HG03159 (cell line): ENCODE results near the gene SYVN1.

Source experiments
- ATAC-seq: cut with Tn5 transposase; IDR thresholded peaks from one replicate; pipeline ENCODE4 v1.9.1; 2021; ENCODE audit warnings: mild to moderate bottlenecking, moderate library complexity; ENCODE audit not compliant: unreplicated experiment

SYVN1 gene

GRCh38 chr11:65114538-65115171 lies 19.7 kb downstream of the SYVN1 start:
- ATAC-seq = no peak

- no peak for ATAC-seq
Measured at GRCh38 chr11:65113839-65114238, 20.5 kb downstream of the SYVN1 start.

DNA sequence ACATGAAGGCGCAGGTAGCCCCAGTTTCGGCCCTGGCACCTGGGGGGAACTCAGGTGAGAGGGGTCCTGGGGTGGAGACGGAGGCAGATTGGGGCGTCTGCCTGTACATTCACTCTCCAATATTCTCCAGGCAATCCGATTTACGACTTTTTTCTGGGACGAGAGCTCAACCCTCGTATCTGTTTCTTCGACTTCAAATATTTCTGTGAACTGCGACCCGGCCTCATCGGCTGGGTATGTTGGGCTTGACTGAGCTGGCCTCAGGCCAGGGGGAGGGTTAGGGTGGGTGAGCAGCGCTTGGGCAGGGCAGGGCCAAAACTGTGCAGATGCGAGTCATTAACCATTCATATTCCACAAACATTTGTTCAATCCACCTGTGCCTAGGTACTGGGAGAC lies 21.0 kb downstream of the SYVN1 start:
- no peak for ATAC-seq

DNA sequence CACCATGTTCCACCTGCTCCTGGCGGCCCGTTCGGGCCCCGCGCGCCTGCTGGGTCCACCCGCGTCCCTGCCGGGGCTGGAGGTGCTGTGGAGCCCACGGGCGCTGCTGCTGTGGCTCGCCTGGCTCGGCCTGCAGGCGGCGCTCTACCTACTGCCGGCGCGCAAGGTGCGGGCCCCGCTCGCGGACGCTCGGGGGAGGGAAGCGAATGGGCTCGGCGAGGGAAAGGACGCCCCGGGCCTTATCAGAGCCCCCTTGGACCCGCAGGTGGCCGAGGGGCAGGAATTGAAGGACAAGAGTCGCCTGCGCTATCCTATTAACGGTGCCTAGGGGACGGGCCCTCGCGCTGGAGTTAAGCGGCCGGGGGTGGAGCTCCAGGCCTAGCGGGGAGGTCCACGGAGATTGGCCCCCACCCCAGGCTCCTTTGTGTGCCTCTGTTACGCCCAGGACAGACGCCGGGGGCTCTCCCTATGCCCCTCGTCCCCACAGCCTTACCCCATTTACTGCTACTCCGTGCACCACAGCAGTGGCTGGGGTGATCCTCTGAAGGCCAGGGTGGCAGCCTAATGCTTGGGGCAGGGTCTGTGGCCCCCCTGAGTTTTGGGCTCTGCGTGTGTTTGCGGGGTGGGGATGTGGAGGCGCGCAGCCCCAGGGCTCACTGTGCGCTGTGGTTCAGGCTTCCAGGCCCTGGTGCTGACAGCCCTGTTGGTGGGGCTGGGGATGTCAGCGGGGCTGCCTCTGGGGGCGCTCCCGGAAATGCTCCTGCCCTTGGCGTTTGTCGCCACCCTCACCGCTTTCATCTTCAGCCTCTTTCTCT lies 21.6 kb downstream of the SYVN1 start:
- no peak for ATAC-seq

GRCh38 chr11:65111744-65112545 lies 22.4 kb downstream of the SYVN1 start, which contains the start of gene TM7SF2:
Gene TM7SF2, plus strand, starts transcription at chr11:65111872. Its CDS starts 144 bp downstream, at chr11:65112016.
- peak; percentile 62 for ATAC-seq

DNA sequence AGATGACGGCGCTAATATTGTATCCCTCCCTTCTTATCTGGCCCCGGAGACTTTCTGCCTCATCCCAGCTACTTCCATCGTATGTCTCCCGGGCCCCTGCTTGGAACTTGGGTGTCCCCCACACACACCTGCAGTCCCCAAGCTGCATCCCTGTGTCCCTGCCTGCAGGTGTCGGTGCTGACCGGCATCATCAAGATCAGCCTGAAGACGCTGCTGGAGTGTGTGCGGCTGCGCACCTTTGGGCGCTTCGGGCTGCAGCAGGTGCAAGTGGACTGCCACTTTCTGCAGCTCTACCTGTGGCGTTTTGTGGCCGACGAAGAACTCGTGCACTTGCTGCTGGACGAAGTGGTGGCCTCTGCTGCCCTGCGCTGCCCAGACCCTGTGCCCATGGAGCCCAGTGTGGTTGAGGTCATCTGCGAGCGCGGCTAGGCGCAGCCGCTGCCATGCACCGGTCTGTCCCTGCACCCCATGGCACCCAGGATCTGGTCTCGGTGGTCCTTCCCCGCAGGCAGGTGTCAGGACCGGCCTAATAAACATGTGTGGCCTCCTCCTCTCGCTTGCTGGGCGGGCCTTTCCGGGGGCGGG lies 23.1 kb downstream of the SYVN1 start:
- ATAC-seq = no peak

GRCh38 chr11:65110354-65110861 lies 23.9 kb downstream of the SYVN1 start:
- no peak for ATAC-seq

DNA sequence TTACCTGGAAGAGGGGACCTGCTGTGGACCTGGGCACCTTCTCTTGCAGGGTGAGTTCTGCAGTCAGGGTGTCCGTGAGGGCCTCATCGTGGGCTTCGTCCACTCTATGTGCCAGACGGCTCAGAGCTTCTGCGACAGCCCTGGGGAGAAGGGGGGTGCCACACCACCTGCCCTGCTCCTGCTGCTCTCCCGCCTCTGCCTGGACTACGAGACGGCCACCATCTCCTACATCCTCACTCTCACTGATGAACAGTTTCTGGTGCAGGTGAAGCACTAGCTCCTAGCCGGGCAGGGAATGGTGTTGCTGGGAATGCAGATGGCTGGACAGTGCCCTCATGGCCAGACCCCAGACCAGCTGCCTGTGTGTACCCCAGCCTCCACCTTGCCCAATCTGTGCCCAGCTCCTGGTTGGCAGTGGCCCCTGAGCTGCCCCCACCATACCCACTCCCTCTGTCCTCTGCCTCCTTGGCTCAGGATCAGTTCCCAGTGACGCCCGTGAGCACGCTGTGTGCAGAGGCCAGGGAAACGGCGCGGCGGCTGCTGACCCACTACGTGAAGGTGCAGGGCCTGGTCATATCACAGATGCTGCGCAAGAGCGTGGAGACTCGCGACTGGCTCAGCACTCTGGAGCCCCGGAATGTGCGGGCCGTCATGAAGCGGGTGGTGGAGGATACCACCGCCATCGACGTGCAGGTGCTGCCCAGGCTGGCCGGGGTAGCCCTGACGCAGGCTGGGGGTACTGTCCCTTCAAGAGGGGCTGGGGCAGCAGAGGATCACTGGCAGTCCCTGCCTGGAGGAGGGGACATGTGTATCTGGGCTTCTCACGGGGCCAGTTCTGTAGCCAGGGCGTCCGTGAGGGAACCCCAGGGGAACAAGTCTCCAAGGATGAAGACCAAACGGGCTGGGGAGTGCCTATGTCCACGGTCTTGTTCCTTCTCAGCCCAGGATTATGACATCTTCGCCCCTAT lies 24.8 kb downstream of the SYVN1 start:
- ATAC-seq = no peak

DNA sequence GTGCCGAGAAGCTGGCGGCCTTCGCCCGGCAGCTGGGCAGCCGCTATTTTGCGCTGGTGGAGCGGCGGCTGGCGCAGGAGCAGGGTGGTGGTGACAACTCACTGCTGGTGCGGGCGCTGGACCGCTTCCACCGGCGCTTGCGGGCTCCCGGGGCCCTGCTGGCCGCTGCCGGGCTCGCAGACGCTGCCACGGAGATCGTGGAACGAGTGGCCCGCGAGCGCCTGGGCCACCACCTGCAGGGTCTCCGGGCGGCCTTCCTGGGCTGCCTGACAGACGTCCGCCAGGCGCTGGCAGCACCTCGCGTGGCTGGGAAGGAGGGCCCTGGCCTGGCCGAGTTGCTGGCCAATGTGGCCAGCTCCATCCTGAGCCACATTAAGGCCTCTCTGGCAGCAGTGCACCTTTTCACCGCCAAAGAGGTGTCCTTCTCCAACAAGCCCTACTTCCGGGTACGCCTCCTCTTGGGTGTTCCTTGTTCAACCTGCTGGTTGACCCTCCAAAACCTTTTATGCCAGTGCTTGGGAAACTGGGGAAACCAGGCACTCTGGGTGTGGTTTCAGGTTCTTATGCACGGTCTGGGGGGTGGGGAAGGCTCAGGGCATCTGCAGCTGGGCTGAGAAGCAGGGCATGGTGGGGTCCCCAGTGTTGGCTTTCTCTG lies 25.7 kb downstream of the SYVN1 start:
- no peak for ATAC-seq

- no peak for ATAC-seq
Measured at GRCh38 chr11:65107751-65108468, 26.4 kb downstream of the SYVN1 start.

DNA sequence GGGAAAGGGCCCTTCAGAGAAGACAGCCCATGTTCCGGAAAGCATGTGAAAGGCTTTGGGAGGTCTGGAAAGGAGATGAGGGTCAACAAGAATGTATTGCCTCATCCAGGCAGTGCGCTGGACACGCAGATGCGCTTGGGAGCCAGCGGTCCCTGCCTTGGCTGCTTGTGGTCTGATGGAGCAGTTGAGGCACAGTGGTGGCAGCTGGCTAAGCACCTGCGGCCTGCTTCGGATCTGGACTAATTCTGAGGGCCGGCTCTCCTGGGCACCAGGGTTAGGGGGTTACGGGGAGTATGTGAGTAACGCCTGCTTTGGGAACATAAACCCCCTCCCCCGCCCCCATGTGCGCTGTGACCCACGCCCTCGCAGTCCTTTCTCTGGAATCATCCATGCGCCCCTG lies 27.2 kb downstream of the SYVN1 start:
- ATAC-seq = no peak

GRCh38 chr11:65104628-65105027 lies 29.7 kb downstream of the SYVN1 start:
- no peak for ATAC-seq

DNA sequence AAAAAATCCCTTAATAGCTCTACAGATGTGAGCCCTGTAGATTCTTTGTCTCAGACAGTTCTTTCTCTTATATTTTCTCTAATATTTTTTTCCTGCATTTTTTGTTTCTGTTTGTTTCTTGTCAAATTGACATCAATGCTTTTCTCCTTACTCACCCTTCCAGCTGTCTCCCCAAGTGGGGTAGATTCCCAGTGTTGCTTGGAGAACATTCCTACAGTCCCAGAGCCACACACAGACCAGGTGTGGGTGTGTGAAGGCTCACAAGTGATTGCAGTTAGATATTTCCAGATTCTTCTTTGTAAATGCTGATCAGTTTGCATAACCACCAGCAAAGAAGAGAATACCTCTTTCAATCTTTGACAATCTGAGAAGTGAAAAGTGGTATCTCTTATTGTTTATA lies 30.8 kb downstream of the SYVN1 start:
- no peak for ATAC-seq

DNA sequence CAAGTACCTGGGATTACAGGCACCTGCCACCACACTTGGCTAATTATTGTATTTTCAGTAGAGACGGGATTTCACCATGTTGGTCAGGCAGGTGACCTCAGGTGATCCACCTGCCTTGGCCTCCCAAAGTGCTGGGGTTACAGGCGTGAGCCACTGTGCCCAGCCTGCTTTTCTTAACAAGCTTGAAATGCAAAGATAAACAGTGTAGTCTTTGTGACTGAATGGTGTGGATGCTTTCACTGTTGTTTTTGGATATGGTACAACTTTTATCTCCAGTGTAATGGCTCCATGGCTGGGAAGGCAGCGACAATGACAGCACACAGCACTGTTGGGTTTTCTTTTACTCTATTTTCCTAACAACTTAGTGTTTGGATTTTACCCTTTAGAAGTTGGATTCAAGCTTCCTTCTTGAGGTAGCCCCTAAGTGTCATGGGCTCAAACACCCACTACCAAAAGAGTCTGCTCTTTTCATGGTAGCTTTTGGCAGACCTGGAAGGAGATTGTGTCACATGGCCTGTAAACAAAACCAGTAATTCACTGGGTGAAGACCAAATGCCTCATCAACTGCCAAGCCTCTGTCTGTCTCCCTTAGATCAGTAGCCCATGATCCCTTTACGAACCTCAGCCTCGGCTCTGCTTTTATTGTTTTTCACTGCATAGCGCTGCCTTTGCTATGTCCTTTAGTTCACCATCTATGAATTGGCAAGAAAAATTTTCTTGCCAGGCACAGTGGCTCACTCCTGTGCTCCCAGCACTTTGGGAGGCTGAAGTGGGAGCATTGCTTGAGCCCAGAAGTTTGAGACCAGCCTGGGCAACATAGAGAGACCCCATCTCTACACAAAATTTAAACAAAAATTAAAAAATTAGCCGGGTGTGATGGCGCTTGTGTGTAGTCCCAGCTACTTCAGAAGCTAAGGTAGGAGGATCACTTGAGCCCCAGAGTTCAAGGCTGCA lies 31.9 kb downstream of the SYVN1 start:
- ATAC-seq = no peak

GRCh38 chr11:65100674-65101350 lies 33.5 kb downstream of the SYVN1 start:
- ATAC-seq = no peak

- ATAC-seq = no peak
Measured at GRCh38 chr11:65096926-65097325, 37.4 kb downstream of the SYVN1 start.
